HG02623 (cell line): ENCODE results near the gene HCST.
"Not testable (repeated sequence)": the region's sequence is repeated elsewhere in the genome, so short reads cannot be mapped to it uniquely, and the experiment has no call there.

Experiments used
- ATAC-seq: cut with Tn5 transposase; IDR thresholded peaks from one replicate; pipeline ENCODE4 v1.9.1; 2021; ENCODE audit warnings: moderate library complexity; ENCODE audit not compliant: unreplicated experiment

The HCST gene

GRCh38 chr19:35879068-35879467 is 23.3 kb upstream of the HCST start:
- ATAC-seq, result no peak

DNA sequence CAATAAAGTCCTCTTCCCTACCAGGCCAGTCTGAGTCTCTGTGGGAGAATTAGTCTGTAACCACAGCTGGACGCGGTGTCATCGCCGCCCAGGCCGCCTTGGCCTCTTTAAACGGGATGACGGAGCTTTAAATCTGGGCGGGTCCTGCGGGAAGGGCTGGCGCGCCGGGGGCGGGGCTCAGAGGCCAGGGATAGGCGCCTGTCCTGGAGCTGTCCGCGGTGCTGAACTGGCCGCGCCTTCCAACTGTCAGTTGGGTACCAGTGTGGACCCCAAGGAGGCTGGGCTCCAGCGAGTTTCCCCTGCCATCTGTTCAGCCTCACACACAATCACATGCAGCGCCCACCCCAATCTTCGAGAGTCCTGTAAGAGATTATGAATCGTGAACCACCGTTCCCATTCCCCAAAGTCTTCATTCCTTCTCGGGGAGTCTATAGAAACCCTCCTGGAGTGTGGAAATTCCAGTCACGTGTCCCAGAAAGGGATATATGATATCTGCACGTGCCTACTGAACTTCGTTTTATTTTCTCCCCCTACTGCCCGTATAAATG is 22.5 kb upstream of the HCST start:
- no peak for ATAC-seq

- ATAC-seq, result no peak
Observed at GRCh38 chr19:35882114-35882832, 20.1 kb upstream of the HCST start.

GRCh38 chr19:35883882-35884281 is 18.4 kb upstream of the HCST start:
- ATAC-seq, result no peak

- ATAC-seq, result no peak
Observed at GRCh38 chr19:35885225-35885738, 17.0 kb upstream of the HCST start.

DNA sequence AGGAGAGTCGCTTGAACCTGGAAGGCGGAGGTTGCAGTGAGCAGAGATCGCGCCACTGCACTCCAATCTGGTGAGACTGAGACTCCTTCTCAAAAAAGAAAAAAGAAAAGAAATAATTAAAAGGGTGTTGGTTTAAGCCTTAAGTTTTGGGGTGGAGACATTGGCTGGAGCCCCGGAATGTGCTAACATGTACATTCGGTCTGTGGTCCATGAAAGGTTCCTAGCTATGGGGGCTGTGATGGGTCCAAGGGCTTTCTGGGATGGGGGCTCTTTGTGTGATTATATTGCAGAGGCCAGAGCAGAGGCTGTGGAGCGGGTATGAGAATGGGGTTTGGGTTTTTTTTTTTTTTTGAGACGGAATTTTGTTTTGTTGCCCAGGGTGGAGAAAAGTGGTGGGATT is 16.4 kb upstream of the HCST start:
- no peak for ATAC-seq

DNA sequence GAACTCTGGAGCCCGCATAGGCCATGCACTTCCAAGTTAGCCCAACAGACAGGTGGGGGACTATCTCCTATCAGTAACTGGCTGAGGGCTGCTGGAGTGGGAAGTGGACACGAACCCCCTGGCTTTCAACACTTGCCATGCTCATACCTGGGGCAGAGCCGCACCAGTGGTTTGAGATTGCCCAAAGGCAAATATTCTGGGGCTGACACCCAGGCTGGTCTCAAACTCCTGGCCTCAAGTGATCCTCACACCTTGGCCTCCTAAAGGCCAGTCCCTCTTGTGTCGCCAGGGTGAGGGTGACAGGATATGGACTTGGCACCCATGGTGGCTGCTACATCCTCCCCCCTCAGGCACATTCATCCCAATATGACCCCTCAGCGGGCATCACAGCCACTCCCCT is 15.1 kb upstream of the HCST start:
- no peak for ATAC-seq

DNA sequence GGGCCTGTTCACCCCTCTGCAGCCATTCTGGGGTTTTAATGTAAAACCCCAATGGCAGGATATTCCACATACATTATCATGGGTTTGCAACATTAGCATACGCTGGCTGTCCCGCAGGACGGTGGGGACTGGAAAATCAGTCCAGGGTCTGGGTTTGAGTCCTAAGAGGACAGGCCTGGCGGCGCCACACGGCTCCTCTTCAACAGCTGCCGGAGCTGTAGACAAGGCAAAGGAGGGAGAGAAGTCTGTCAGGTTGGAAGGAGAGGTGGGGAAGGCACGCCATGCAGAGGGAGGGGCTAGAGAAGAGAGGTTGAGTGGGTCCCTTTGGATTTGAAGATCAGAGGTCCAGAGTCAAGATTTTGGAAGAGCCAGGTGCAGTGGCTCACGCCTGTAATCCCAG is 13.9 kb upstream of the HCST start:
- ATAC-seq, result no peak

GRCh38 chr19:35889370-35890112 is 12.8 kb upstream of the HCST start:
- no peak for ATAC-seq

DNA sequence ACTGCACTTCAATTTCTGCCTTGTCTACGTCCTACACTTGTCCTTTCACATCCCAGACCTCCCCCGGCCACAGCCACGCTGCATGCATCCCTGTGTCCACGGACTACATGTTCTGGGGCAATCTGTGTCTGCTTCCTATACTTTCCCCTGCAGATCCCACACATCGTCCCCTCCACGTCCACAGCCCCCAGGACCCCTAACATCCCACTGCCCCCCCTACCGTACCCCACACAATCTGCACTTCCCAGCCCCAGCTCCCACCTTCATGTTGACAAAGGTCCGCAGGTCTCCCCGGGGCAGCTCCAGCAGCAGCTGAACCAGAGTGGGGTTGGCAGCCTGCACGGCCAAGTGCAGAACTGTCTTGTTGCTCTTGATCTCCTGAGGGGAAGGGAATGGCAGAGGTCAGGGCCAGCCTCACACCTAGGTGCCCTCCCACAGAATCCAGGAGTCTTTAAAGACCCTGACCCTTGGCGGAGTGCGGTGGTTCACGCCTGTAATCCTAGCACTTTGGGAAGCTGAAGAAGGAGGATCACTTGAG is 12.1 kb upstream of the HCST start:
- no peak for ATAC-seq

- not testable (repeated sequence) for ATAC-seq
Observed at GRCh38 chr19:35891819-35892218, 10.5 kb upstream of the HCST start.

DNA sequence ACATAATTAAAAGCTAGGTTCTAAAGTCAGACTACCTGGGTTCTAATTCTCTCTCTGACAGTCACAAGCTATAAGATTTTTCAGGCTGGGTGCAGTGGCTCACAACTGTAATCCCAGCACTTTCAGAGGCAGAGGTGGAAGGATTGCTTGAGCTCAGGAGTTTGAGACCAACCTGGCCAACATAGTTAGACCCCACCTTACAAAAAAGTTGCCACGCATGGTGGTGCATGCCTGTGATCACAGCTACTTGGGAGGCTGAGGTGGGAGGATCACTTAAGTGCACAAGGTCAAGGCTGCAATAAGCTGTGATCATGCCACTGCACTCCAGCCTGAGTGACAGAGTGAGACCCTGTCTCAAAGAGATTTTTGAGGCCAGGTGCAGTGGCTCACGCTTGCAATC is 8.0 kb upstream of the HCST start:
- ATAC-seq, result no peak

DNA sequence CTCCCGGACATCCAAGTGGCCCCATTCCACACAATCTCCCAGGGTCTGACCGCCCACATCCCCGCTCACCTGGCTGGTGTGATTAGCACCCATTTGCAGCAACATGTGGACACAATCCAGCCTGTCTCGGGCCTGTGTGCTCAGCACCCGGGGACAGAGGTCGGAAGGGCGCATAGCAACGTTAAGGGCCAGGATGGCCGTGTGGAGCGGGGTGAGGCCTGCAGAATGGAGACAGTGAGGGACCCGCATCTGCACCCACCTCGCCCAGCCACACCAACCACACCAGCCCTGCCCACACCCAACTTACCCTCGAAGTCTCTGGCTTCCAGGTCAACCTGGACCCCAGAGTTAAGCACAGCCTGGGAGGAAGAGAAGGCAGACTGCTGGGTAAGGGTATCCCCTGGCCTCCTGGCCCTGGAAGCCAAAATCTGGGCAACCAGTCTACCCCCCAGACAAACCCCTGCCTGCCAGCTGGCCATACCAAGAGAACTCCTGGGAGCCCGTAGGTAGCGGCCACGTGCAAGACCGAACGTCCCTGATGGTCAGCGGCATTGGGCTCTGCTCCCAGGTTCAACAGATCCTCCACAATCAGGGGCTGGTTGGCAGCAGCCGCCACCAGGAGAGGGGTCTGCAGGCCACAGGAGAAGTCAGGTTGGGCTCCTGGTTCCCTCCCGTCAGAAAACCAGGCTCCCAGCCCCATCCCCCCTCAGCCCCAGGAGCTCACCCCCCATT is 6.3 kb upstream of the HCST start:
- no peak for ATAC-seq

- no peak for ATAC-seq
Observed at GRCh38 chr19:35896643-35897040, 5.7 kb upstream of the HCST start.

DNA sequence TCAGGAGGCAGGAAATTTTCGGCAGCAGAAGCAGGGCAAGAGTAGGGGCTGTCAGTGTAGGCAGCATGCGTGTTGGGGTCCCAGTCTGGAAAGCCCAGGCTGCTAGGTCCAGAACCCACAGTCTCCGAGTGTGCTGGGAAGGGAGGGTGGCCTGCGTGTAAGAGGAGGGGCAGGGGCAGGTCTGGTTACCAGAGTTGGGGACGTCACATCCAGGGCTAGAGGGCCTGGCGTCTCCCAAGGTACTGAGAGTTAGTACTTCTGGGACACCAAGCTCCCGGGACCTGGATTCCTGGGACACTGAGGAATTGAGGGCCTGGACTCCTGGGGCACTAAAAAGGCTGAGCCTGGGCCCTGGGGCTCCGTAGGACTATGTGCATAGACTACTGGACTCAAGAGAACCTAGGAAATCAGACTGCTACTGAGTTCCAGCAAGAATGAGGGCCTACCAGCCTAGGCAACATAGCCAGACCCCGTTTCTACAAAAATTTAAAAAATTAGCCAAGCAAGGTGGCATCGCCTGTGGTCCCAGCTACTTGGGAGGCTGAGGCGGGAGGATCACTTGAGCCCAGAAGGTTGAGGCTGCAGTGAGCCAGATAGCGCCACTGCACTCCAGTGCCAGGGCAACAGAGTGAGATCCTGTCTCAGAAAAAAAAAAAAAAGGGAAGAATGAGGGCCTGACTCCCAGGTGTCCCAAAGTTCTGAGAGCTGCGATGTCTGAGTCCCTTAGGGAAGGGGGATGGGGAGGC is 4.5 kb upstream of the HCST start:
- no peak for ATAC-seq

- no peak for ATAC-seq
Observed at GRCh38 chr19:35898499-35898809, 3.9 kb upstream of the HCST start.

DNA sequence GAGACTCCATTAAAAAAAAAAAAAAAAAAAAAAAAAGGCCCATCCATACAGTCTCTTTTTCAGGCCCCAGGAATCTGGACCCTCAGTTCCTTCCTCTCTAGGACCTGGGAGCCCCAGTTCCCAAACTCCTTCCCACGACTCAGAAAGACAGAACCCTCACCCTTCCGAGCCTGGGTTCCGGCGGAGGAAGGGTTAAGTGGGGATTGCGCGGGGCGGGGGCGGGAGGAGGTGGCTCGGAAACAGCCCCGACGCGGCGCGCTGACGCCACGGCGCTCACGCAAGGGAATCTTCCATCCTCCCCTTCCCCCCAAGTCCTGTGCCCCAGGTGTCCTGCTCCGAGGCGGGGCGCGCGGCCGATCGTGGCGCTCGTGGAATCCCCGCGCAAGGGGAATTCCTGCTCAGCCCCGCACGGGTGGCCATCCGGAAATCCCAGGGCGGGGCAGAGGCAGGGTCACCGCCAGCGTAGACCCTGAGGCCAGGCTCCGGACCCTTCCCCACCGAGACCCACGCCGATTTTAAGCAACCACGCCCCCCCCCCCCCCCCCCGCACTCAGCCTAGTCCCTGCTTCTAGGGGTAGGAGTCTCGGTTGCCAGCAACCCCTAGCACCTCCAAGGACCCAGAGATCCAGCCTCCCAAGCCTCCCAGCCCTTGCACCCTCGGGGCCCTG is 2.6 kb upstream of the HCST start:
- no peak for ATAC-seq

DNA sequence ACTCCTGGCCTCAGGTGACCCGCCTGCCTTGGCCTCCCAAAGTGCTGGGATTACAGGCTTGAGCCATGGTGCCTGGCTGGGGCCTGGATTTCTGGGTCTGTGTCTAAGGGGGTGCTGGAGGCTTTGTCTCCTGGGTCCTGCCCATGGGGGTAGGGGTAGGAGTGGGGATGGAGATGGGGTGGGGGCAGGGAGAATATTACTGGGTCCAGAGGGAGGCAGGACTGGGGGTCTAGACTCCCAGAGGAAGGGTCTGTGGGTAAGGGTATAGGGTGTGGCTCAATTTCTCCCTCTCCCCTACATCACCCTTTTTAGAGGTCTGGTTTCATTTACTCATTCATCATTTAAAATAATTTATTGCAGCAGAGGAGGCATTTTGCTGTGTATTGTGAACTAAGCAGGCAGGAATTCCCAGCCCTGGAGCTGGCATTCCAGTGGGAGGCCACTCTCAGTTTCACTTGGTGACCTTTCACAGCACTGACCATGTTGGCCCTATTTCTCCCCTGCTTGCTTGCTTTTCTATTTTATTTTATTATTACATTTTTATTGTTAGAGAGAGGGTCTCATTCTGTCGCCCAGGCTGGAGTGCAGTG is 1.2 kb upstream of the HCST start:
- ATAC-seq, result no peak

DNA sequence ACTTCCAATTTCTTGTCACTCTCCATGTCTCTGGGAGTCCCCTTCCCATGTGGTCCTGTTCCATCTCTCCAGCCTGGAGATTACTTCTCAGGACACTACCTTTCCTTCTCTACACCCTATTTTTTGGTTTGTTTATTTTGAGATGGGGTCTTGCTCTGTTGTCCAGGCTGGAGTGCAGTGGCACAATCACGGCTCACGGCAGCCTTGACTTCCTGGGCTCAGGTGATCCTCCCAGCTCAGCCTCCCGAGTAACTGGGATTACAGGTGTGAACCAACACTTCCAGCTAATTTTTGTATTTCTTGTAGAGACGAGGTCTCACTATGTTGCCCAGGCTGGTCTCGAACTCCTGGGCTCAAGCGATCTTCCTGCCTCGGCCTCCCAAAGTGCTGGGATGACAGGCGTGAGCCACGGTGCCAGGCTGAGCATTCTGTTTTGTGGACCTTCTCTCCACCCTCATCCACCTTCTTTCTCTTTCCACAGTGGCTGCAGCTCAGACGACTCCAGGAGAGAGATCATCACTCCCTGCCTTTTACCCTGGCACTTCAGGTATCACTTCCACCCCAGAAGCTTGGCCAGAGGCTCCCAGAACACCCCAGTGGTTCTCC is 644 bp downstream of the HCST start:
- no peak for ATAC-seq
